ENCODE data around the gene EFHB.

EFHB gene

DNA sequence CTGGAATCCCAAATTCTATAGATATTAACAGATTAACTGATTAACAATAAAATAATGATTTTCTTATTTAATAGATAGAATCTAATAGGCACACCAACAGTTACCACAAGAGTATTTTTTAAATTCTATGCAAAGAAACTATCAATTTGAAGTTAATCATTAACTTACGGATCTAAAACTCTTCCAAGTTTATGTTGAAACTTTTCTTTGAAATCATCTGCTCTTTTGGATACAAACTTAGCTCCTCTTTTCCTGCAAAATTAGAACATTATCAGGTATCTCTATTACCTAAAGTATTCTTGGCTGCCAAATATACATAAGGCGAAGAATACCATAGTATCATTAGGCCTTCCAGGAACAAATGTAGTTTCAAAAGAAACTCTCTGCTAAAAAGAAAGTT is 34.8 kb downstream of the EFHB start:
- H4K20me1 ChIP-seq (ENCODE audit: control insufficient read depth, insufficient read depth, low read depth, low read length): no peaks in the 10 kb centered on the region
- H3K36me3 ChIP-seq (ENCODE audit: control insufficient read depth, low read length): no peaks in the 10 kb centered on the region
- no peaks in the 10 kb centered on the region for H3K9me2 ChIP-seq (replicated peaks; ENCODE audit: control insufficient read depth, low read length)
- H3F3A ChIP-seq (ENCODE audit: control insufficient read depth, insufficient read depth): no peaks in the 10 kb centered on the region
- TF ChIP-seq, protein P1, sequence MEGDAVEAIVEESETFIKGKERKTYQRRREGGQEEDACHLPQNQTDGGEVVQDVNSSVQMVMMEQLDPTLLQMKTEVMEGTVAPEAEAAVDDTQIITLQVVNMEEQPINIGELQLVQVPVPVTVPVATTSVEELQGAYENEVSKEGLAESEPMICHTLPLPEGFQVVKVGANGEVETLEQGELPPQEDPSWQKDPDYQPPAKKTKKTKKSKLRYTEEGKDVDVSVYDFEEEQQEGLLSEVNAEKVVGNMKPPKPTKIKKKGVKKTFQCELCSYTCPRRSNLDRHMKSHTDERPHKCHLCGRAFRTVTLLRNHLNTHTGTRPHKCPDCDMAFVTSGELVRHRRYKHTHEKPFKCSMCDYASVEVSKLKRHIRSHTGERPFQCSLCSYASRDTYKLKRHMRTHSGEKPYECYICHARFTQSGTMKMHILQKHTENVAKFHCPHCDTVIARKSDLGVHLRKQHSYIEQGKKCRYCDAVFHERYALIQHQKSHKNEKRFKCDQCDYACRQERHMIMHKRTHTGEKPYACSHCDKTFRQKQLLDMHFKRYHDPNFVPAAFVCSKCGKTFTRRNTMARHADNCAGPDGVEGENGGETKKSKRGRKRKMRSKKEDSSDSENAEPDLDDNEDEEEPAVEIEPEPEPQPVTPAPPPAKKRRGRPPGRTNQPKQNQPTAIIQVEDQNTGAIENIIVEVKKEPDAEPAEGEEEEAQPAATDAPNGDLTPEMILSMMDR (IDR thresholded peaks at IDR 0.05; ENCODE audit: low read depth, low read length, poor library complexity, severe bottlenecking): no peak
- TF ChIP-seq EZH2phosphoT487 (IDR thresholded peaks at IDR 0.05; ENCODE audit: borderline replicate concordance, low read length): no peak
- H3K4me3 ChIP-seq (ENCODE audit: low read length): no peak overlapping the region
- H3K27ac ChIP-seq (ENCODE audit: low read depth, low read length): no peak overlapping the region
- no peaks in the 10 kb centered on the region for H3K4me1 ChIP-seq (ENCODE audit: control insufficient read depth, low read length)
- no peaks in the 10 kb centered on the region for H3K9me3 ChIP-seq (ENCODE audit: control insufficient read depth, insufficient read depth, low read length)
- no peaks in the 10 kb centered on the region for H3K27me3 ChIP-seq (ENCODE audit: control insufficient read depth, low read length)
- no peak overlapping the region for H3K4me2 ChIP-seq (ENCODE audit: low read length)
- H3K79me2 ChIP-seq (ENCODE audit: control insufficient read depth, low read length): no peaks in the 10 kb centered on the region

DNA sequence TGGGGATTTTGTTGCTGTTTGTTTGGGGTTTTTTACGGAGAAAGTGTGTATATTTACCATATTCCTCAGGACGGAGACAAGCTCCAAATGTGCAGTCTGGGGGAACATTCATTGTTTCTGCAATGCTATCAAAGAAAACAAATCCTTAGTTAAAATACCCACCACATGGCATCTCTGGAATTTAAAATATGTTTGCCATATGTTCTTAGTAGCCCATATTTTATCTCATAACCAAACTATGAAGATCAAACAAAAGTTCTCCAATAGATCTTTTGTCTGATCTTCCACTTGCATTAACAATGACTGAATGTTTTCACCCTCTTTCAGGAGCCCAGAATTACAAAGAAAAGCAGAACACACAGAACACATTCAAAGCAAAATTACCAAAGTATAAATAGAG is 35.3 kb downstream of the EFHB start:
- no peaks in the 10 kb centered on the region for H3K9me2 ChIP-seq (replicated peaks; ENCODE audit: control insufficient read depth, low read length)
- H3K27ac ChIP-seq (ENCODE audit: low read depth, low read length): no peak overlapping the region
- no peaks in the 10 kb centered on the region for H3K79me2 ChIP-seq (ENCODE audit: control insufficient read depth, low read length)
- H4K20me1 ChIP-seq (ENCODE audit: control insufficient read depth, insufficient read depth, low read depth, low read length): no peaks in the 10 kb centered on the region
- H3K27me3 ChIP-seq (ENCODE audit: control insufficient read depth, low read length): no peaks in the 10 kb centered on the region
- H3K4me2 ChIP-seq (ENCODE audit: low read length): no peak overlapping the region
- no peaks in the 10 kb centered on the region for H3K9me3 ChIP-seq (ENCODE audit: control insufficient read depth, insufficient read depth, low read length)
- no peaks in the 10 kb centered on the region for H3K4me1 ChIP-seq (ENCODE audit: control insufficient read depth, low read length)
- H3K36me3 ChIP-seq (ENCODE audit: control insufficient read depth, low read length): no peaks in the 10 kb centered on the region
- no peak for TF ChIP-seq EZH2phosphoT487 (IDR thresholded peaks at IDR 0.05; ENCODE audit: borderline replicate concordance, low read length)
- TF ChIP-seq, protein P1 (IDR thresholded peaks at IDR 0.05; ENCODE audit: low read depth, low read length, poor library complexity, severe bottlenecking): no peak
- H3F3A ChIP-seq (ENCODE audit: control insufficient read depth, insufficient read depth): no peaks in the 10 kb centered on the region
- H3K4me3 ChIP-seq (ENCODE audit: low read length): no peak overlapping the region

DNA sequence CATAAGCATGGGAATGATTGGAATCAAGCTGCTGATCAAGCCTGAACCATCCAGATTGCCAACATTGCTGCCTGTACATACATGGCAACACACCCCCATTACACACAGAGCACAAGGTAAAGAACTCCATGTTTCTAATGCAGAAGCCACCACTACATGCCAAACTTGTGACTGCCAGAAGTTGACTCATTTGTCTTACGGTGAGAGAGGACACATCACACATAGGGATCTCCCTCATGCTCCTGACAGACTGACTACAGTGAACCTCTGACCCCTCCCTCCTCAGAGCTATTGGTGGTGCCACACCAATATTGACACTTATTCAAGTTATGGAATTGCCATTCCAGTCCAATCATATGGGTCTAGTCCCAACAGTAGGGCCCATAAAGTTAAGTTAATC is 42.3 kb downstream of the EFHB start:
- H3K27me3 ChIP-seq (ENCODE audit: control insufficient read depth, low read length): no peaks in the 10 kb centered on the region

More for the DNA sequence above, 42.3 kb downstream of the EFHB start:
- H3K4me1 ChIP-seq (ENCODE audit: control insufficient read depth, low read length): no peaks in the 10 kb centered on the region
- H3K4me3 ChIP-seq (ENCODE audit: low read length): no peak overlapping the region
- no peaks in the 10 kb centered on the region for H4K20me1 ChIP-seq (ENCODE audit: control insufficient read depth, insufficient read depth, low read depth, low read length)
- H3K79me2 ChIP-seq (ENCODE audit: control insufficient read depth, low read length): no peaks in the 10 kb centered on the region
- no peak overlapping the region for H3K27ac ChIP-seq (ENCODE audit: low read depth, low read length)
- TF ChIP-seq, protein P1 (IDR thresholded peaks at IDR 0.05; ENCODE audit: low read depth, low read length, poor library complexity, severe bottlenecking): no peak
- TF ChIP-seq EZH2phosphoT487 (IDR thresholded peaks at IDR 0.05; ENCODE audit: borderline replicate concordance, low read length): no peak
- no peak overlapping the region for H3K4me2 ChIP-seq (ENCODE audit: low read length)
- H3F3A ChIP-seq (ENCODE audit: control insufficient read depth, insufficient read depth): no peaks in the 10 kb centered on the region
- no peaks in the 10 kb centered on the region for H3K36me3 ChIP-seq (ENCODE audit: control insufficient read depth, low read length)
- no peaks in the 10 kb centered on the region for H3K9me2 ChIP-seq (replicated peaks; ENCODE audit: control insufficient read depth, low read length)
- no peaks in the 10 kb centered on the region for H3K9me3 ChIP-seq (ENCODE audit: control insufficient read depth, insufficient read depth, low read length)
